Dendritic cell treated with granulocyte-macrophage colony-stimulating factor and Interleukin-4, amounts not matched to agents 40 ng/mL and 50 ng/mL, for 4 days (primary cell): Measurements from ENCODE around the gene DAAM1.

Source experiments
- H3K27ac Mint-ChIP-seq: one replicate; pipeline ENCODE4 v1.8.0; 2022; ENCODE audit warnings: mild to moderate bottlenecking, mixed read lengths
- H3K27me3 Mint-ChIP-seq: one replicate; pipeline ENCODE4 v1.8.0; 2022; ENCODE audit warnings: mild to moderate bottlenecking, mixed read lengths
- H3K36me3 Mint-ChIP-seq: one replicate; pipeline ENCODE4 v1.8.0; 2022; ENCODE audit warnings: low read depth, mixed read lengths
- H3K4me1 Mint-ChIP-seq: one replicate; pipeline ENCODE4 v1.8.0; 2022; ENCODE audit warnings: low read depth, mixed read lengths
- H3K4me3 Mint-ChIP-seq: one replicate; pipeline ENCODE4 v1.8.0; 2022; ENCODE audit warnings: mild to moderate bottlenecking, moderate library complexity, mixed read lengths
- H3K9me3 Mint-ChIP-seq: one replicate; pipeline ENCODE4 v1.8.0; 2022; ENCODE audit warnings: mixed read lengths
- intact Hi-C: fragments of 100-400 bp; cut with micrococcal nuclease; formaldehyde crosslinking; loops from one replicate; pipeline ENCODE4 v1.15.0; 2022

DAAM1 gene

DNA sequence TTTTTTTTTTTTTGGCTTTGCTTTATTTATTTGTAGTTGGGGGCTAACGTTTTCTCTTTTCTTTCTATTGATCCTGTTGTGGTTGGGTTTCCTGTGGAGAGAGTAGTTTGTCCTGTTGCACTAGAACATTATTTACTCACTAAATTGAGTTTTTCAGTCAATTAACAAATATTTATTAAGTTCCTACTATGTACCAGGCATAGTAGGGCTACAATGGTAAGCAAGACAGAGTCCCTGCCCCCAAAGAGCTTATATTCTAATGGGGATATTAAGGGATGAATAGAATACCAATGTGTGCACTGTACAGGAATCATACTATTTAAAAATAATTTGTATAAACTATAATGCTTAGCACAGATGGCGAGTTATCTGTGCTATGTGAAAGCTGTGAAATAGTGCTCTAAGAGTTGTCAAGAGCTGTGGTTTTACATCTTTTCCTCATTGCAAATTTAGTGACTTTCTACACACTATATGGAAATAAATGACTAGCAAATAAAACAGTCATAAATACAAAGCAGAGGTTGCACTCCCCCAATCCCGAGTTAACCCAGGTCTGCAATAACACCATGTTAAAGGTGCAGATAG lies 181.8 kb downstream of the DAAM1 start:
- Mint-ChIP-seq H3K27me3 (no peaks in the 10 kb centered on the region), H3K36me3 (peaks cover 22% of the 10 kb centered on the region), H3K9me3 (no peaks in the 10 kb centered on the region), H3K4me3 (no peak overlapping the region), H3K4me1 (no peaks in the 10 kb centered on the region), H3K27ac (no peak overlapping the region)
- intact Hi-C loops: no loop called here

- H3K9me3 Mint-ChIP-seq: no peaks in the 10 kb centered on the region
- intact Hi-C loops: no loop called here
- peaks cover 21% of the 10 kb centered on the region for H3K36me3 Mint-ChIP-seq
- H3K4me3 Mint-ChIP-seq: no peak overlapping the region
- no peaks in the 10 kb centered on the region for H3K4me1 Mint-ChIP-seq
- no peaks in the 10 kb centered on the region for H3K27me3 Mint-ChIP-seq
- no peak overlapping the region for H3K27ac Mint-ChIP-seq
Measured at GRCh38 chr14:59371771-59372170, 183.3 kb downstream of the DAAM1 start.

DNA sequence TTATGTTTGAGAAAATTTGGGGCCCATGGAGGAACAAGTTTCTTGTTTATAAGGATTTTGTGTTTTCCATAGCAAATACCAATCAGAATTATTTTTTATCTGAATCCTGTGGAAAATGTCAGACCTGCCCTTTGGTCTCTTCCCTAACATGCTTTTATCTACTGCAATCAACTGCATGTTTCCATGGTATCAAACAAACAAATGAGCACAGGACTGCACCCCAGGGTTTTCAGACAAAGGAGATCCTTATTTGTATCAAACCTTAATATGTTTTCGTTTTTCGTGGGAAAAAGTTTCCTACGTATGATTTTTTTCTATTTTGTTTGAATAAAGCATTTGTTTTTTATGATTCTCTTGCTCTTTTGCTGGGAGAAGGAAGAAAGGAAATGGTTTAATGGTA lies 185.6 kb downstream of the DAAM1 start:
- intact Hi-C loops: no loop called here
- Mint-ChIP-seq H3K4me3 (no peak overlapping the region), H3K4me1 (no peaks in the 10 kb centered on the region), H3K27ac (no peak overlapping the region), H3K9me3 (no peaks in the 10 kb centered on the region), H3K27me3 (no peaks in the 10 kb centered on the region), H3K36me3 (peaks cover 3% of the 10 kb centered on the region)

DNA sequence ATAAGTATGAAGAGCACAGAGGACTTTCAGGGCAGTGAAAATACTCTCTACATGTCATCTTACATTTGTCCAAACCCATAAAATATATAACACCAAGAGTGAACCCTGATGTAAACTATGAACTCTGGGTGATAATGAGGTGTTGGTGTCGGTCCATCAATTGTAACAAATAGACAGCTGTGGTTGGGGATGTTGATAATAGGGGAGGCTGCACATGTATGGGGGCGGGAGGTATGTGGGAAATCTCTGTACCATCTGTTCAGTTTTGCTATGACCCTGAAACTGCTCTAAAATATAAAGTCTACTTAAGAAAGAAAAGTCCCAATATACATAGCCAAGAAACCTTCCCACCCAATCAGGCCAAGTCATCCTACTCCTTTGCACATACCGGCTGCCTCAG lies 188.2 kb downstream of the DAAM1 start:
- H3K36me3 Mint-ChIP-seq: no peaks in the 10 kb centered on the region

GRCh38 chr14:59377491-59377890 lies 189.0 kb downstream of the DAAM1 start:
- Mint-ChIP-seq H3K27ac (no peak overlapping the region), H3K4me1 (peaks cover 16% of the 10 kb centered on the region), H3K9me3 (no peaks in the 10 kb centered on the region), H3K4me3 (no peak overlapping the region), H3K36me3 (no peaks in the 10 kb centered on the region), H3K27me3 (no peaks in the 10 kb centered on the region)
- intact Hi-C loops: no loop called here

More for the DNA sequence above, 188.2 kb downstream of the DAAM1 start:
- intact Hi-C loops: no loop called here
- H3K27me3 Mint-ChIP-seq: no peaks in the 10 kb centered on the region
- peaks cover 16% of the 10 kb centered on the region for H3K4me1 Mint-ChIP-seq
- no peak overlapping the region for H3K27ac Mint-ChIP-seq
- no peak overlapping the region for H3K4me3 Mint-ChIP-seq
- no peaks in the 10 kb centered on the region for H3K9me3 Mint-ChIP-seq

GRCh38 chr14:59377991-59378601 lies 189.6 kb downstream of the DAAM1 start:
- Mint-ChIP-seq H3K4me3 (no peak overlapping the region), H3K4me1 (peaks cover 16% of the 10 kb centered on the region), H3K27me3 (no peaks in the 10 kb centered on the region), H3K27ac (no peak overlapping the region), H3K9me3 (no peaks in the 10 kb centered on the region), H3K36me3 (no peaks in the 10 kb centered on the region)
- intact Hi-C loops: no loop called here

GRCh38 chr14:59389936-59390335 lies 201.5 kb downstream of the DAAM1 start:
- intact Hi-C loops: no loop called here
- Mint-ChIP-seq H3K4me3 (no peak overlapping the region), H3K9me3 (peaks cover 18% of the 10 kb centered on the region), H3K4me1 (peaks cover 7% of the 10 kb centered on the region), H3K36me3 (no peaks in the 10 kb centered on the region), H3K27ac (no peak overlapping the region), H3K27me3 (no peaks in the 10 kb centered on the region)

DNA sequence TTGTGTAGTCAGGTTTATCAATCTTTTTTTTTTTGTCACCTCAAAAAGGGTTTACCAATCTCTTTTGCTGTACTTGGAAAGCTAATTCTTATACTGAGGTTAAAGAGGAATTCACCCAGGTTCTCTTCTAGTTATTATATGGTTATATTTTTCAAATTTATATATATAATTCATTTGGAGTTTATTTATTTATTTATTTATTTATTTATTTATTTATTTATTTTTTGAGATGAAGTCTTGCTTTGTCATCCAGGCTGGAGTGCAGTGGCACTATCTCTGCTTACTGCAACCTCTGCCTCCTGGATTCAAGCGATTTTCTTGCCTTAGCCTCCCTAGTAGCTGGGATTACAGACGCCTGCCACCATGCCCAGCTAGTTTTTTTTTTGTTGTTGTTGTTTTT lies 202.9 kb downstream of the DAAM1 start:
- Mint-ChIP-seq H3K36me3 (no peaks in the 10 kb centered on the region), H3K27ac (no peak overlapping the region), H3K9me3 (peaks cover 10% of the 10 kb centered on the region), H3K4me3 (no peak overlapping the region), H3K4me1 (peaks cover 7% of the 10 kb centered on the region), H3K27me3 (no peaks in the 10 kb centered on the region)
- intact Hi-C loops: no loop called here

- Mint-ChIP-seq H3K27me3 (no peaks in the 10 kb centered on the region), H3K36me3 (no peaks in the 10 kb centered on the region), H3K27ac (no peak overlapping the region), H3K4me1 (peaks cover 11% of the 10 kb centered on the region), H3K4me3 (no peak overlapping the region), H3K9me3 (no peaks in the 10 kb centered on the region)
- intact Hi-C loops: no loop called here
Measured at GRCh38 chr14:59394268-59394667, 205.8 kb downstream of the DAAM1 start.

- Mint-ChIP-seq H3K27me3 (no peaks in the 10 kb centered on the region), H3K4me3 (no peak overlapping the region), H3K27ac (no peak overlapping the region), H3K36me3 (no peaks in the 10 kb centered on the region), H3K4me1 (peaks cover 12% of the 10 kb centered on the region), H3K9me3 (no peaks in the 10 kb centered on the region)
- intact Hi-C loops: no loop called here
Measured at GRCh38 chr14:59395672-59396071, 207.2 kb downstream of the DAAM1 start.

DNA sequence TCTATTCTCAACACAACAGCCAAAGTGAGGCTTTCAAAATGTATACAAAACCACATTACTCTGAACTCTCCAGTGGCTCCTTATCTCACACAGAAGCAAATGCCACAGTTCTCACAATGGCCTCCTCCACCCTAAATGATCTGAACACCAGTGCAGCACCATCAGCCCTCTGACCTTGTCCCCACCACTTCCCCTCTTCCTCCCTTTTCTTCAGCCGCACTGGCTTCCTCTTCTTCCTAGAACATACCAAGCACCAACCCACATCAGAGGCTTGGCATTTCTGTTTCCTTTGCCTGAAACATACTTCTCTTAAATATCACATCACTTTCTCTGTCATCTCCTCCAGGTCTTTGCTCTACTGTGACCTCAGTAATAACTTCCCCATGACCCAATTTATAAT lies 210.4 kb downstream of the DAAM1 start:
- Mint-ChIP-seq H3K36me3 (no peaks in the 10 kb centered on the region), H3K4me1 (peaks cover 12% of the 10 kb centered on the region), H3K27me3 (no peaks in the 10 kb centered on the region), H3K27ac (peak overlapping the region; percentile 58), H3K4me3 (no peak overlapping the region), H3K9me3 (peaks cover under 1% of the 10 kb centered on the region)
- intact Hi-C loops: no loop called here

- Mint-ChIP-seq H3K4me1 (peaks cover 10% of the 10 kb centered on the region), H3K36me3 (no peaks in the 10 kb centered on the region), H3K4me3 (no peak overlapping the region), H3K9me3 (peaks cover 23% of the 10 kb centered on the region), H3K27me3 (no peaks in the 10 kb centered on the region), H3K27ac (no peak overlapping the region)
- intact Hi-C loops: no loop called here
Measured at GRCh38 chr14:59406454-59407245, 218.2 kb downstream of the DAAM1 start.

DNA sequence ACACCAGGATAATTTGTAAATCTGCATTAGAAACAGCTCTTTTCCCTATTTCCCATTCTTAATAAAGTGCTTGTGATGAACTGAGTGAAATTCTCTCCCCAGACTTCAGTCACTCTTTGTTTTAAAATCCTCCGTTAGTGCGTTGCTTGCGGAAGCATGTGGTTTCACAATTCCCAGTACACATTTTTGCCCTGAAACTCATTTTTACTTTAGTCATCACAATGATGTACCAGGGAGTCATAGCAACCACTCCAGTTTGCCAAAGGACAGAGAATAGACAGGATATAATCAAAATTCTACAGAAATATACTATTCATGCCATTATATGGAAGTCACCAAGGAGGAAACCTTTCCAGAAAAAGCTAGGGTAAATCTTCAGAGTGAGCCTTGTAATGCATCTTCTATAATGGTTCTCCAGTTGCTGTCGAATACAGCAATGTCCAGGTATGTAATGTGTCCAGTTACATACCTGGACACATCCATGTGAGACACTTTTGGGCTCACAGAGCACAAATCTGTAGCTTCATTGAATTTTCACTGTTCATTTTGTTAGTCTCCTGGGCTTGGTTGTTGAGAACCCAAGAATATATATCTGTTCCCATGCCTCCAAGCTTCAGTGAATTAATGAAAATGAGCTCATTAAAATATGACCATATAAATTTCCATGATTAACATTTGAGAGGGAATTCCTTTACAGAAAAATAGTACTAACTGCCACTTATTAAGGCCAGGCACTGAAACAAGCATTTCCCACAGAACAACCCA lies 219.0 kb downstream of the DAAM1 start:
- Mint-ChIP-seq H3K4me1 (peaks cover 10% of the 10 kb centered on the region), H3K9me3 (peaks cover 27% of the 10 kb centered on the region), H3K27me3 (peaks cover 2% of the 10 kb centered on the region), H3K36me3 (peaks cover 3% of the 10 kb centered on the region), H3K4me3 (no peak overlapping the region), H3K27ac (no peak overlapping the region)
- intact Hi-C loops: no loop called here
